GM18498 (cell line): ENCODE measurements around the gene TAGAP.
"Not testable (repeated sequence)": the region's sequence is repeated elsewhere in the genome, so short reads cannot be mapped to it uniquely, and the experiment has no call there.

Experiments used
- ATAC-seq: cut with Tn5 transposase; IDR thresholded peaks from one replicate; pipeline ENCODE4 v1.9.1; 2021; ENCODE audit warnings: mild to moderate bottlenecking, moderate library complexity; ENCODE audit not compliant: unreplicated experiment

Gene TAGAP

GRCh38 chr6:159013229-159013628 is 31.6 kb downstream of the TAGAP start:
- no peak for ATAC-seq

- no peak for ATAC-seq
Observed at GRCh38 chr6:159012201-159012600, 32.6 kb downstream of the TAGAP start.

GRCh38 chr6:159010037-159010612 is 34.7 kb downstream of the TAGAP start:
- not testable (repeated sequence) for ATAC-seq

- peak; percentile 77 for ATAC-seq
Observed at GRCh38 chr6:159008656-159009288, 36.0 kb downstream of the TAGAP start.

GRCh38 chr6:159007510-159007909 is 37.3 kb downstream of the TAGAP start:
- ATAC-seq: no peak

- ATAC-seq: no peak
Observed at GRCh38 chr6:159005436-159005835, 39.4 kb downstream of the TAGAP start.

GRCh38 chr6:159004592-159004991 is 40.2 kb downstream of the TAGAP start:
- ATAC-seq: no peak

GRCh38 chr6:159002432-159003155 is 42.2 kb downstream of the TAGAP start:
- no peak for ATAC-seq

GRCh38 chr6:158999666-159000403 is 45.0 kb downstream of the TAGAP start, which contains the start of gene RSPH3:
Gene RSPH3, minus strand, starts transcription at chr6:159000202. Its CDS starts 652 bp downstream, at chr6:158999550.
- ATAC-seq: peak; percentile 91

- ATAC-seq: peak; percentile 35
Observed at GRCh38 chr6:158999154-158999665, 45.6 kb downstream of the TAGAP start.

- ATAC-seq: no peak
Observed at GRCh38 chr6:158996856-158997255, 47.9 kb downstream of the TAGAP start.

- ATAC-seq: no peak
Observed at GRCh38 chr6:158993639-158994038, 51.2 kb downstream of the TAGAP start.

GRCh38 chr6:158991017-158991723 is 53.6 kb downstream of the TAGAP start:
- ATAC-seq: no peak

GRCh38 chr6:158989711-158990110 is 55.1 kb downstream of the TAGAP start:
- ATAC-seq: not testable (repeated sequence)

- no peak for ATAC-seq
Observed at GRCh38 chr6:158988477-158988876, 56.3 kb downstream of the TAGAP start.

- no peak for ATAC-seq
Observed at GRCh38 chr6:158987657-158988056, 57.1 kb downstream of the TAGAP start.
